HepG2 (cell line): ENCODE measurements around the gene CLASP2. TPM values are rescaled to one million over a fixed set of nuclear protein-coding genes. Genes with fewer than 3 reads are reported as not detected.

Experiments
- ATAC-seq: fragments of 200-7000 bp; cut with Tn5 transposase; 3 replicates; pipeline ENCODE4 v1.9.1; 2020; ENCODE audit warnings: mild to moderate bottlenecking, moderate library complexity
- BruUV-seq: library from RNA; stranded (reverse); fragments of 400-500 nt; replicated peaks from 2 replicates; lab custom pipeline; 2021; lab: Mats Ljungman, UMichigan
- CTCF ChIA-PET: fragments of 300-600 bp; formaldehyde crosslinking; extraction: SDS; loops from one replicate; lab custom pipeline; 2021; ENCODE audit warnings: low total read pairs, inconsistent platforms, low intra/inter-chr PET ratio; lab: Yijun Ruan, JAX
- POLR2A ChIA-PET: fragments of 350-600 bp; sonication (Branson Sonifier 250); formaldehyde crosslinking; loops from one replicate; lab custom pipeline; 2020; ENCODE audit warnings: antibody characterized with exemption, inconsistent platforms; lab: Yijun Ruan, JAX
- DNase-seq: peaks from one replicate; pipeline ENCODE4 v3.0.0-alpha.2; 2015; ENCODE audit warnings: low spot score
- FAIRE-seq: peaks from 3 replicates; lab custom pipeline; 2011; peaks lifted over from hg19 to GRCh38; lab: Jason Lieb, UNC
- H2AFZ ChIP-seq: one replicate; pipeline ENCODE4 v1.6.1; 2011; ENCODE audit warnings: low read length, inconsistent platforms
- H3K27ac ChIP-seq: fragments of 300-600 bp; 3 replicates; pipeline ENCODE4 v1.8.0; 2011; ENCODE audit warnings: mixed run types, mild to moderate bottlenecking, mixed read lengths, low read length, inconsistent platforms; ENCODE audit not compliant: insufficient read depth; ENCODE audit errors: extremely low read length
- H3K27me3 ChIP-seq, 2 experiments: fragments of 200-600 bp in 1 of 2; 2 replicates in 1 of 2; 3 replicates in 1 of 2; pipeline versions ENCODE4 v1.6.0 to v1.8.0; 2011; ENCODE audit warnings: low read length in 2 of 2, mild to moderate bottlenecking in 2 of 2, moderate library complexity in 2 of 2, inconsistent platforms in 1 of 2; ENCODE audit not compliant: insufficient read depth in 2 of 2, control insufficient read depth in 1 of 2
- H3K36me3 ChIP-seq, 2 experiments: fragments of 200-600 bp in 1 of 2; replicated peaks in 1 of 2; 2 replicates in 1 of 2; 3 replicates in 1 of 2; pipeline versions ENCODE4 v1.5.1 to v1.8.0; 2011; ENCODE audit warnings: low read length in 2 of 2, inconsistent platforms in 1 of 2; ENCODE audit not compliant: insufficient read depth in 2 of 2, control insufficient read depth in 1 of 2
- H3K4me1 ChIP-seq: 2 replicates; pipeline ENCODE4 v1.5.1; 2012; ENCODE audit warnings: low read length, inconsistent platforms; ENCODE audit not compliant: insufficient read depth
- H3K4me2 ChIP-seq: 2 replicates; pipeline ENCODE4 v1.6.0; 2011; ENCODE audit warnings: low read depth, low read length, inconsistent platforms
- H3K4me3 ChIP-seq, 3 experiments: fragments of 200-600 bp in 1 of 3; sonication (generic), shearing (Covaris generic) in 1 of 3; replicated peaks in 1 of 3; 2 replicates each; pipeline ENCODE4 v1.5.1; 2011 to 2016; ENCODE audit warnings: low read length in 3 of 3, inconsistent platforms in 2 of 3, low read depth in 2 of 3, mild to moderate bottlenecking in 2 of 3, control low read depth in 1 of 3, mixed read lengths in 1 of 3; ENCODE audit not compliant: insufficient read depth in 1 of 3
- H3K79me2 ChIP-seq: one replicate; pipeline ENCODE4 v1.6.1; 2011; ENCODE audit warnings: low read length, inconsistent platforms; ENCODE audit not compliant: insufficient read depth
- H3K9ac ChIP-seq: 2 replicates; pipeline ENCODE4 v1.6.0; 2011; ENCODE audit warnings: mild to moderate bottlenecking, low read depth, low read length, inconsistent platforms; ENCODE audit not compliant: insufficient read depth
- H3K9me3 ChIP-seq: 2 replicates; pipeline ENCODE4 v1.5.1; 2012; ENCODE audit warnings: mild to moderate bottlenecking, low read length
- H4K20me1 ChIP-seq: 2 replicates; pipeline ENCODE4 v1.6.0; 2011; ENCODE audit warnings: inconsistent platforms, mild to moderate bottlenecking, low read length, moderate library complexity; ENCODE audit not compliant: insufficient read depth
- FOXO1 ChIP-seq: sonication (generic); formaldehyde crosslinking; IDR thresholded peaks from 2 replicates; pipeline ENCODE4 v1.4.0; 2020; ENCODE audit warnings: missing genetic modification reagents
- GATAD1 ChIP-seq: IDR thresholded peaks from 2 replicates; pipeline ENCODE4 v1.6.1; 2016; ENCODE audit warnings: missing genetic modification reagents, missing compliant biosample characterization
- PLRG1 ChIP-seq: fragments of 450-650 bp; conservative IDR thresholded peaks from 2 replicates; pipeline ENCODE4 v1.6.1; 2016
- SP2 ChIP-seq: sonication (generic); formaldehyde crosslinking; IDR thresholded peaks from 2 replicates; pipeline ENCODE4 v1.5.1; 2020; ENCODE audit warnings: mild to moderate bottlenecking, missing genetic modification reagents
- TEAD2 ChIP-seq: sonication (generic); formaldehyde crosslinking; IDR thresholded peaks from 2 replicates; pipeline ENCODE4 v1.9.0; 2021; ENCODE audit warnings: missing genetic modification reagents
- ZNF639 ChIP-seq: conservative IDR thresholded peaks from 2 replicates; pipeline ENCODE4 v1.6.1; 2018; ENCODE audit warnings: missing genetic modification reagents
- WGBS: methylation state at CpG from one replicate; pipeline ENCODE4 v1.1.6; 2017; ENCODE audit warnings: low lambda C conversion rate; 5-methylcytosine and 5-hydroxymethylcytosine counted together
- in situ Hi-C: cut with HindIII; loops from 2 replicates; pipeline ENCODE4 v1.10.0; 2017; ENCODE audit warnings: low pct_unique_long_range_greater_than_20kb; ENCODE audit not compliant: extremely low pct_ligation_motif_present
- intact Hi-C: fragments of 100-400 bp; cut with micrococcal nuclease; formaldehyde crosslinking; loops from one replicate; pipeline ENCODE4 v1.10.0; 2022; ENCODE audit not compliant: unreplicated experiment
- polyA plus RNA-seq, 8 experiments: library from polyadenylated mRNA; depleted of rRNA in 3 of 8; stranded (reverse) in 7 of 8; unstranded in 1 of 8; fragments of >200 nt; fragmentation: Illumina TruSeq in 4 of 8; extraction: Trizol in 4 of 8; gene quantifications; 2 replicates each; pipeline versions ENCODE4 v1.2.1 to v1.2.3, GENCODE V29; 2011 to 2016; ENCODE audit warnings: low read depth in 4 of 8, missing spikeins in 1 of 8, mixed read lengths in 1 of 8; ENCODE audit not compliant: insufficient read depth in 1 of 8
- total RNA-seq, 5 experiments: library from RNA; depleted of rRNA; stranded (reverse); fragments of >200 nt; fragmentation: Illumina TruSeq; extraction: Trizol; gene quantifications; 2 replicates each; pipeline ENCODE4 v1.2.3, GENCODE V29; 2016; ENCODE audit warnings: low read depth in 1 of 5
- TF ChIP-seq, protein P1 (sequence below): sonication (generic); formaldehyde crosslinking; IDR thresholded peaks from 2 replicates; pipeline ENCODE4 v1.4.0; 2020; ENCODE audit warnings: missing genetic modification reagents, borderline replicate concordance
- TF ChIP-seq, protein P2 (sequence below): IDR thresholded peaks from 2 replicates; pipeline ENCODE4 v1.6.1; 2016; ENCODE audit warnings: control low read depth
- TF ChIP-seq, protein P3 (sequence below), 2 experiments: sonication (generic) in 1 of 2; formaldehyde crosslinking in 1 of 2; IDR thresholded peaks; 2 replicates each; pipeline versions ENCODE4 v1.6.1 to v1.9.0; 2014 to 2022; ENCODE audit warnings: antibody characterized with exemption in 1 of 2, borderline replicate concordance in 1 of 2, inconsistent platforms in 1 of 2, low read depth in 1 of 2, missing genetic modification reagents in 1 of 2

Gene CLASP2
- total and polyA plus RNA-seq, 2 of the 13 experiments (the other 11 are each of a cell fraction or from before 2014, with no cell fraction given) = 15.7 to 34.8 TPM

DNA sequence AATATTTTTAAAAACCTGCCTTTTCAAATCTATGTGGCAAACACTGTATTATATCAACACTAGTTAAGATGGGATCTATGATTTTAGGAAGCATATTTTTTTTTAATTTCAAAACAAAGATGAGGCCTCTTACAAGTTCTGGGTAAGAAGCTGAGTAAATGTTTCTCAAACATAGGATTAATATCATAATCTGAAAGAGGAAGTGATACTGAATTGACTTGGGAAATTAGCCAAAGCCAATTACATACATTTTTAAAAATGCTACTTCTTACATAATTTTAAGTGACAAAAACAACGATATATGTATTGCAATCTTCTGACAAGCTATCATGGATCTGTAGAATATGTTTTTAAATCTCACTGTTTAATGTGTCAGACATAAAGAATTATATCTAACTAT lies 142.7 kb downstream of the CLASP2 start:
- intact Hi-C loops = loop anchor here (5.0 kb wide), 1 partner anchor 133 kb away; the partner anchor contains the start of gene UBP1
- H3K4me1 ChIP-seq = peaks cover 57% of the 10 kb centered on the region
- H4K20me1 ChIP-seq = no peaks in the 10 kb centered on the region
- no peak overlapping the region for H3K27ac ChIP-seq
- ChIA-PET POLR2A (no interaction called here), CTCF (no interaction called here)
- no peaks in the 10 kb centered on the region for H3K9me3 ChIP-seq
- no peaks in the 10 kb centered on the region for H3K79me2 ChIP-seq
- H3K36me3 ChIP-seq = peaks cover 0 to 5% of the 10 kb centered on the region in 2 experiments; a peak in 2 of 5 replicates
- no TSS peak for BruUV-seq
- DNase-seq (no peak), FAIRE-seq (no peak)
- no peaks in the 10 kb centered on the region for H3K27me3 ChIP-seq
- WGBS = 95% methylated on average over 1 of the region's 1 CpG
- TF ChIP-seq, protein P1, sequence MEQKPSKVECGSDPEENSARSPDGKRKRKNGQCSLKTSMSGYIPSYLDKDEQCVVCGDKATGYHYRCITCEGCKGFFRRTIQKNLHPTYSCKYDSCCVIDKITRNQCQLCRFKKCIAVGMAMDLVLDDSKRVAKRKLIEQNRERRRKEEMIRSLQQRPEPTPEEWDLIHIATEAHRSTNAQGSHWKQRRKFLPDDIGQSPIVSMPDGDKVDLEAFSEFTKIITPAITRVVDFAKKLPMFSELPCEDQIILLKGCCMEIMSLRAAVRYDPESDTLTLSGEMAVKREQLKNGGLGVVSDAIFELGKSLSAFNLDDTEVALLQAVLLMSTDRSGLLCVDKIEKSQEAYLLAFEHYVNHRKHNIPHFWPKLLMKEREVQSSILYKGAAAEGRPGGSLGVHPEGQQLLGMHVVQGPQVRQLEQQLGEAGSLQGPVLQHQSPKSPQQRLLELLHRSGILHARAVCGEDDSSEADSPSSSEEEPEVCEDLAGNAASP (CRISPR knock-in tag) = no peak
- TF ChIP-seq, protein P2, sequence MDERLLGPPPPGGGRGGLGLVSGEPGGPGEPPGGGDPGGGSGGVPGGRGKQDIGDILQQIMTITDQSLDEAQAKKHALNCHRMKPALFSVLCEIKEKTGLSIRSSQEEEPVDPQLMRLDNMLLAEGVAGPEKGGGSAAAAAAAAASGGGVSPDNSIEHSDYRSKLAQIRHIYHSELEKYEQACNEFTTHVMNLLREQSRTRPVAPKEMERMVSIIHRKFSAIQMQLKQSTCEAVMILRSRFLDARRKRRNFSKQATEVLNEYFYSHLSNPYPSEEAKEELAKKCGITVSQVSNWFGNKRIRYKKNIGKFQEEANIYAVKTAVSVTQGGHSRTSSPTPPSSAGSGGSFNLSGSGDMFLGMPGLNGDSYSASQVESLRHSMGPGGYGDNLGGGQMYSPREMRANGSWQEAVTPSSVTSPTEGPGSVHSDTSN = no peak
- TF ChIP-seq TEAD2 (CRISPR knock-in tag) (no peak), SP2 (CRISPR knock-in tag) (no peak), ZNF639 (CRISPR knock-in tag) (no peak), PLRG1 (no peak), GATAD1 (CRISPR knock-in tag) (no peak), FOXO1 (CRISPR knock-in tag) (no peak)
- TF ChIP-seq, protein P3, sequence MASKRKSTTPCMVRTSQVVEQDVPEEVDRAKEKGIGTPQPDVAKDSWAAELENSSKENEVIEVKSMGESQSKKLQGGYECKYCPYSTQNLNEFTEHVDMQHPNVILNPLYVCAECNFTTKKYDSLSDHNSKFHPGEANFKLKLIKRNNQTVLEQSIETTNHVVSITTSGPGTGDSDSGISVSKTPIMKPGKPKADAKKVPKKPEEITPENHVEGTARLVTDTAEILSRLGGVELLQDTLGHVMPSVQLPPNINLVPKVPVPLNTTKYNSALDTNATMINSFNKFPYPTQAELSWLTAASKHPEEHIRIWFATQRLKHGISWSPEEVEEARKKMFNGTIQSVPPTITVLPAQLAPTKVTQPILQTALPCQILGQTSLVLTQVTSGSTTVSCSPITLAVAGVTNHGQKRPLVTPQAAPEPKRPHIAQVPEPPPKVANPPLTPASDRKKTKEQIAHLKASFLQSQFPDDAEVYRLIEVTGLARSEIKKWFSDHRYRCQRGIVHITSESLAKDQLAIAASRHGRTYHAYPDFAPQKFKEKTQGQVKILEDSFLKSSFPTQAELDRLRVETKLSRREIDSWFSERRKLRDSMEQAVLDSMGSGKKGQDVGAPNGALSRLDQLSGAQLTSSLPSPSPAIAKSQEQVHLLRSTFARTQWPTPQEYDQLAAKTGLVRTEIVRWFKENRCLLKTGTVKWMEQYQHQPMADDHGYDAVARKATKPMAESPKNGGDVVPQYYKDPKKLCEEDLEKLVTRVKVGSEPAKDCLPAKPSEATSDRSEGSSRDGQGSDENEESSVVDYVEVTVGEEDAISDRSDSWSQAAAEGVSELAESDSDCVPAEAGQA (IDR thresholded peaks at IDR 0.05; ENCODE audit: low read depth) = no peak
- TF ChIP-seq, protein P3 (CRISPR knock-in tag; IDR thresholded peaks at IDR 0.05; ENCODE audit: borderline replicate concordance) = no peak
- TF ChIP-seq, all 625 proteins: peak for 0
- ATAC-seq = no peak
- Histone ChIP-seq H2AFZ (no peak overlapping the region), H3K9ac (no peak overlapping the region), H3K4me3 (no peak overlapping the region), H3K4me2 (no peak overlapping the region)
- in situ Hi-C loops = no loop called here
